ENCODE results near the gene ACTG1. TPM values are rescaled to one million over a fixed set of nuclear protein-coding genes. Genes with fewer than 3 reads are reported as not detected.
A peak's percentile ranks its signal among the peaks of the same experiment; 100 is the strongest.

The ACTG1 gene
- total and polyA plus RNA-seq, 9 of the 15 experiments (the other 6 are each of a cell fraction or from before 2014, with no cell fraction given), result 224 to 1,775 (median 568) TPM

- TF ChIP-seq TGIF2 (CRISPR knock-in tag; IDR thresholded peaks at IDR 0.05), result peak; percentile 83; the same call in 1 of the 2 replicates
- no peak for TF ChIP-seq THRB (CRISPR knock-in tag; conservative IDR thresholded peaks at IDR 0.05)
- TF ChIP-seq RERE (CRISPR knock-in tag; IDR thresholded peaks at IDR 0.05; ENCODE audit: borderline replicate concordance), result no peak
- TF ChIP-seq MEF2D (tag; conservative IDR thresholded peaks at IDR 0.05; ENCODE audit: low read depth), result no peak
- TF ChIP-seq PHF20 (IDR thresholded peaks at IDR 0.05; ENCODE audit: partially characterized antibody), result no peak
- TF ChIP-seq MAZ (CRISPR knock-in tag; conservative IDR thresholded peaks at IDR 0.05 in 1 of 2, IDR thresholded peaks at IDR 0.05 in 1 of 2), result peak; percentile 70 to 91; a peak in 2 of 4 replicates
- TF ChIP-seq E2F3 (CRISPR knock-in tag; IDR thresholded peaks at IDR 0.05), result 0 out of 2 replicates have a peak, but pooled peaks have one; percentile 60
- peak; percentile 32; the same call in 1 of the 2 replicates for TF ChIP-seq E2F1 (CRISPR knock-in tag; IDR thresholded peaks at IDR 0.05)
- TF ChIP-seq C11orf30 (IDR thresholded peaks at IDR 0.05; ENCODE audit: low read depth), result no peak
- peak; percentile 44; the same call in 1 of the 2 replicates for TF ChIP-seq MAFK (IDR thresholded peaks at IDR 0.05; ENCODE audit: low read length)
- no peak for TF ChIP-seq ZNF347 (CRISPR knock-in tag; IDR thresholded peaks at IDR 0.05; ENCODE audit: low read depth)
- peak; percentile 78; the same call in 1 of the 2 replicates for TF ChIP-seq PHF8 (IDR thresholded peaks at IDR 0.05; ENCODE audit: borderline replicate concordance, low read length)
- TF ChIP-seq ETV6 (IDR thresholded peaks at IDR 0.05; ENCODE audit: borderline replicate concordance in 1 of 2, low read depth in 2 of 2, low read length in 1 of 2), result no peak
- no peak for TF ChIP-seq ETV6 (CRISPR knock-in tag; IDR thresholded peaks at IDR 0.05; ENCODE audit: borderline replicate concordance)
- no peak for TF ChIP-seq ZFP91 (CRISPR knock-in tag; IDR thresholded peaks at IDR 0.05)
- TF ChIP-seq TCFL5 (CRISPR knock-in tag; conservative IDR thresholded peaks at IDR 0.05), result no peak
Measured at GRCh38 chr17:81512562-81513371, at the start of gene ACTG1 (continued).

Measured in K562 (cell line).